Keratinocyte (primary cell): ENCODE results near the gene CASR. TPM values are rescaled to one million over a fixed set of nuclear protein-coding genes. Genes with fewer than 3 reads are reported as not detected.

Experiments used
- DNase-seq: peaks from one replicate; pipeline ENCODE4 v3.0.0-alpha.2; 2011; ENCODE audit warnings: low read depth, missing footprints, low spot score
- FAIRE-seq: peaks from 2 replicates; lab custom pipeline; 2011; peaks lifted over from hg19 to GRCh38; lab: Jason Lieb, UNC
- H2AFZ ChIP-seq: 2 replicates; pipeline ENCODE4 v1.6.0; 2012; ENCODE audit warnings: low read length, control low read depth, inconsistent platforms; ENCODE audit not compliant: control insufficient read depth
- H3K27ac ChIP-seq: 2 replicates; pipeline ENCODE4 v1.5.1; 2011; ENCODE audit warnings: low read length; ENCODE audit not compliant: control insufficient read depth, insufficient read depth
- H3K27me3 ChIP-seq: 3 replicates; pipeline ENCODE4 v1.6.0; 2011; ENCODE audit warnings: low read length; ENCODE audit not compliant: control insufficient read depth, insufficient read depth; ENCODE audit errors: extremely low read depth
- H3K36me3 ChIP-seq, 2 experiments: 2 replicates in 1 of 2; 3 replicates in 1 of 2; pipeline ENCODE4 v1.5.1; 2011; ENCODE audit warnings: low read length in 2 of 2, mild to moderate bottlenecking in 1 of 2; ENCODE audit not compliant: control insufficient read depth in 2 of 2, insufficient read depth in 2 of 2; ENCODE audit errors: extremely low read depth in 1 of 2
- H3K4me1 ChIP-seq: 3 replicates; pipeline ENCODE4 v1.5.1; 2011; ENCODE audit warnings: low read length; ENCODE audit not compliant: control insufficient read depth, insufficient read depth; ENCODE audit errors: extremely low read depth
- H3K4me2 ChIP-seq: 3 replicates; pipeline ENCODE4 v1.6.0; 2011; ENCODE audit warnings: low read depth, low read length; ENCODE audit not compliant: control insufficient read depth, insufficient read depth; ENCODE audit errors: extremely low read depth
- H3K4me3 ChIP-seq, 3 experiments: fragments of 200-600 bp in 1 of 3; sonication (generic) in 1 of 3; 2 replicates in 2 of 3; 3 replicates in 1 of 3; pipeline ENCODE4 v1.5.1; 2011 to 2016; ENCODE audit warnings: low read length in 3 of 3, mild to moderate bottlenecking in 3 of 3, control low read depth in 2 of 3, inconsistent platforms in 1 of 3, low read depth in 1 of 3, mixed read lengths in 1 of 3, mixed run types in 1 of 3, moderate library complexity in 1 of 3; ENCODE audit not compliant: control insufficient read depth in 2 of 3, insufficient read depth in 2 of 3; ENCODE audit errors: extremely low read depth in 1 of 3
- H3K79me2 ChIP-seq: 2 replicates; pipeline ENCODE4 v1.6.0; 2012; ENCODE audit warnings: low read length; ENCODE audit not compliant: control insufficient read depth, insufficient read depth
- H3K9ac ChIP-seq: 3 replicates; pipeline ENCODE4 v1.6.0; 2011; ENCODE audit warnings: low read length; ENCODE audit not compliant: control insufficient read depth, insufficient read depth; ENCODE audit errors: extremely low read depth
- H3K9me1 ChIP-seq: 3 replicates; pipeline ENCODE4 v1.6.0; 2011; ENCODE audit warnings: low read length; ENCODE audit not compliant: control insufficient read depth, insufficient read depth; ENCODE audit errors: extremely low read depth
- H3K9me3 ChIP-seq: 2 replicates; pipeline ENCODE4 v1.5.1; 2012; ENCODE audit warnings: low read depth, low read length; ENCODE audit not compliant: control insufficient read depth
- H4K20me1 ChIP-seq: 3 replicates; pipeline ENCODE4 v1.6.0; 2011; ENCODE audit warnings: low read length; ENCODE audit not compliant: control insufficient read depth, insufficient read depth; ENCODE audit errors: extremely low read depth
- EZH2 ChIP-seq: IDR thresholded peaks from one replicate; pipeline ENCODE4 v1.6.1; 2012; ENCODE audit warnings: inconsistent platforms, mild to moderate bottlenecking, low read length, moderate library complexity
- dilution Hi-C: fragments of 300-500 bp; cut with MboI; formaldehyde crosslinking; loops from one replicate; pipeline ENCODE4 v1.7.0; 2020; ENCODE audit warnings: low sequenced_read_pairs; ENCODE audit not compliant: extremely low pct_ligation_motif_present
- polyA plus RNA-seq, 5 experiments: library from polyadenylated mRNA; depleted of rRNA in 3 of 5; stranded (reverse) in 3 of 5; stranded (forward) in 1 of 5; unstranded in 1 of 5; fragments of >200 nt; gene quantifications; 1 replicate in 1 of 5; 2 replicates in 3 of 5; 3 replicates in 1 of 5; pipeline versions ENCODE4 v1.2.1 to v1.2.3, GENCODE V29; 2011 to 2012; ENCODE audit warnings: missing spikeins in 2 of 5, low read depth in 1 of 5, low replicate concordance in 1 of 5
- TF ChIP-seq, protein P1 (sequence below), 3 experiments: IDR thresholded peaks in 1 of 3; conservative IDR thresholded peaks in 1 of 3; optimal IDR thresholded peaks in 1 of 3; 2 replicates in 2 of 3; 3 replicates in 1 of 3; pipeline versions ENCODE3 to v1.5.1; 2011; ENCODE audit warnings: low read length in 3 of 3, mild to moderate bottlenecking in 3 of 3, moderate library complexity in 2 of 3, control low read depth in 1 of 3, inconsistent platforms in 1 of 3; ENCODE audit not compliant: insufficient read depth in 2 of 3; ENCODE audit errors: extremely low read depth in 1 of 3

The CASR gene
- polyA plus RNA-seq, 1 donor (not counting 4 experiments of a cell fraction or from before 2014, with no cell fraction given) = not detected

DNA sequence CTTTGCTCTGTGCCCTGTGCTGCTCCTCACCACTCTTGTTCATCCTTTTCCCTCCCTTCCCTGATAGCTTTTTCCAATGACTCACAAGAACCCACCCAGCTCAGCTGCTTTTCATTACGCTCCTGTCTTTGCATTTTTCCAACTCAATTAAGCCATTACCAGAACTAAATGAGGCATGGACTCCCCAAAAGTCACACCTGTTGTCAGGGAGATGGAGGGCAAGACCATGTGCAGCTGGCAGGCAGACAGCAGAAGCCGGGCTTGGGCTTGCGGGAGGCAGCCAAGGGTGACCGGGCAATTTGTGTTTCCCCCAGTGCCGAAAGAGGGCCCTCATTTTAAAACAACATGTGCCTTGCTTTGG lies 64.3 kb downstream of the CASR start:
- Histone ChIP-seq H3K4me2 (no peak overlapping the region), H3K9me3 (no peaks in the 10 kb centered on the region), H3K4me1 (no peaks in the 10 kb centered on the region), H3K79me2 (no peaks in the 10 kb centered on the region), H3K4me3 (no peak overlapping the region), H3K27me3 (peaks cover 6% of the 10 kb centered on the region), H2AFZ (no peak overlapping the region), H3K9me1 (no peaks in the 10 kb centered on the region), H3K36me3 (no peaks in the 10 kb centered on the region), H3K9ac (no peak overlapping the region), H4K20me1 (no peaks in the 10 kb centered on the region), H3K27ac (no peak overlapping the region)
- DNase-seq = no peak
- dilution Hi-C loops = no loop called here
- TF ChIP-seq, protein P1, sequence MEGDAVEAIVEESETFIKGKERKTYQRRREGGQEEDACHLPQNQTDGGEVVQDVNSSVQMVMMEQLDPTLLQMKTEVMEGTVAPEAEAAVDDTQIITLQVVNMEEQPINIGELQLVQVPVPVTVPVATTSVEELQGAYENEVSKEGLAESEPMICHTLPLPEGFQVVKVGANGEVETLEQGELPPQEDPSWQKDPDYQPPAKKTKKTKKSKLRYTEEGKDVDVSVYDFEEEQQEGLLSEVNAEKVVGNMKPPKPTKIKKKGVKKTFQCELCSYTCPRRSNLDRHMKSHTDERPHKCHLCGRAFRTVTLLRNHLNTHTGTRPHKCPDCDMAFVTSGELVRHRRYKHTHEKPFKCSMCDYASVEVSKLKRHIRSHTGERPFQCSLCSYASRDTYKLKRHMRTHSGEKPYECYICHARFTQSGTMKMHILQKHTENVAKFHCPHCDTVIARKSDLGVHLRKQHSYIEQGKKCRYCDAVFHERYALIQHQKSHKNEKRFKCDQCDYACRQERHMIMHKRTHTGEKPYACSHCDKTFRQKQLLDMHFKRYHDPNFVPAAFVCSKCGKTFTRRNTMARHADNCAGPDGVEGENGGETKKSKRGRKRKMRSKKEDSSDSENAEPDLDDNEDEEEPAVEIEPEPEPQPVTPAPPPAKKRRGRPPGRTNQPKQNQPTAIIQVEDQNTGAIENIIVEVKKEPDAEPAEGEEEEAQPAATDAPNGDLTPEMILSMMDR (optimal IDR thresholded peaks at IDR 0.05 in 1 of 3, IDR thresholded peaks at IDR 0.05 in 1 of 3, conservative IDR thresholded peaks at IDR 0.05 in 1 of 3; ENCODE audit: extremely low read depth in 1 of 3, insufficient read depth in 2 of 3, low read length in 3 of 3) = no peak
- TF ChIP-seq EZH2 = no peak
- no peak for FAIRE-seq

- H3K4me2 ChIP-seq = no peak overlapping the region
- no peaks in the 10 kb centered on the region for H4K20me1 ChIP-seq
- no peak for TF ChIP-seq EZH2
- H3K27me3 ChIP-seq = peaks cover 3% of the 10 kb centered on the region
- H3K27ac ChIP-seq = no peak overlapping the region
- no peak overlapping the region for H2AFZ ChIP-seq
- H3K9ac ChIP-seq = no peak overlapping the region
- H3K79me2 ChIP-seq = no peaks in the 10 kb centered on the region
- no peak overlapping the region for H3K4me3 ChIP-seq
- H3K36me3 ChIP-seq = no peaks in the 10 kb centered on the region
- FAIRE-seq (no peak), DNase-seq (no peak)
- dilution Hi-C loops = no loop called here
- no peaks in the 10 kb centered on the region for H3K9me3 ChIP-seq
- H3K9me1 ChIP-seq = no peaks in the 10 kb centered on the region
- no peaks in the 10 kb centered on the region for H3K4me1 ChIP-seq
These were observed 68.0 kb downstream of the CASR start for GRCh38 chr3:122251428-122251827.

- Histone ChIP-seq H3K4me1 (no peaks in the 10 kb centered on the region), H3K79me2 (no peaks in the 10 kb centered on the region), H3K27me3 (peaks cover 3% of the 10 kb centered on the region), H3K9ac (no peak overlapping the region), H4K20me1 (no peaks in the 10 kb centered on the region), H3K9me1 (no peaks in the 10 kb centered on the region), H3K4me2 (no peak overlapping the region), H3K9me3 (no peaks in the 10 kb centered on the region), H3K36me3 (no peaks in the 10 kb centered on the region), H3K27ac (no peak overlapping the region), H2AFZ (no peak overlapping the region), H3K4me3 (no peak overlapping the region)
- dilution Hi-C loops = no loop called here
- DNase-seq (no peak), FAIRE-seq (no peak)
- TF ChIP-seq, protein P1 (optimal IDR thresholded peaks at IDR 0.05 in 1 of 3, IDR thresholded peaks at IDR 0.05 in 1 of 3, conservative IDR thresholded peaks at IDR 0.05 in 1 of 3; ENCODE audit: extremely low read depth in 1 of 3, insufficient read depth in 2 of 3, low read length in 3 of 3) = no peak
- no peak for TF ChIP-seq EZH2
These were observed 70.1 kb downstream of the CASR start for GRCh38 chr3:122253581-122253980.
